ENCODE measurements around the gene VDAC1.

DNA sequence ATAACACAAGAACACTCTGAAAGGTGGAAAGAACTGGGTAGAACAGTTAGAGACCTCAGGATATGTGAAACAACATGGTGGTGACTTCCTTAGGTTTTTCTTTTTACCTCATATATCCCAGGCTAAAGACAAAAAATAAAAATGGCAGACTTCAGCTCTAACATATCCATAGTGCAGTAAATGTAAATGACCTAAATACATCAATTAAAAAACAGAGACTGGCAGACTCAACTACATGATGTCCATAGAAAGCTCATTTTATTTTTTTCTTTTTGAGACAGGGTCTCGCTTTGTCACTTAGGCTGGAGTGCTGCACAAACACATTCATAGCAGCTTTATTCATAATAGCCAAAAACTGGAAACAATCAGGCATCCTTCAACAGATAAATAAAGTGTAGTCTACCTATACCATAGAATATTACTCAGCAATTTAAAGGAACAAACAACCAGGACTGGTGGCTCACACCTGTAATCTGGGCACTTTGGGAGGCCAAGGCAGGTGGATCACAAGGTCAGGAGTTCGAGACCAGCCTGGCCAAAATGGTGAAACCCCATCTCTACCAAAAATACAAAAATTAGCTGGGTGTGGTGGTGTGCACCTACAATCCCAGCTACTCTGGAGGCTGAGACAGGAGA lies 41.2 kb downstream of the VDAC1 start:
- TF ChIP-seq CTCF (conservative IDR thresholded peaks at IDR 0.05; ENCODE audit: low read length) = no peak
- TF ChIP-seq EZH2phosphoT487 (IDR thresholded peaks at IDR 0.05; ENCODE audit: borderline replicate concordance, low read depth, low read length) = no peak

All from OCI-LY7 (cell line).